ENCODE results near the gene MRPL41.
"Not testable (repeated sequence)": the region's sequence is repeated elsewhere in the genome, so short reads cannot be mapped to it uniquely, and the experiment has no call there.

Gene MRPL41

GRCh38 chr9:137524981-137525317 is 26.7 kb upstream of the MRPL41 start:
- H3K27ac ChIP-seq (ENCODE audit: low read length): no peak overlapping the region
- H3K27me3 ChIP-seq (ENCODE audit: insufficient read depth, low read length): no peaks in the 10 kb centered on the region
- H3K4me1 ChIP-seq (ENCODE audit: insufficient read depth, low read length): no peaks in the 10 kb centered on the region
- H3K4me3 ChIP-seq (ENCODE audit: low read length): no peak overlapping the region
- no peaks in the 10 kb centered on the region for H3K36me3 ChIP-seq (ENCODE audit: insufficient read depth, low read depth, low read length)
- H3K9ac ChIP-seq (ENCODE audit: low read depth, low read length): no peak overlapping the region
- H3K9me3 ChIP-seq (ENCODE audit: insufficient read depth, low read depth, low read length): no peaks in the 10 kb centered on the region

- no peaks in the 10 kb centered on the region for H3K27me3 ChIP-seq (ENCODE audit: insufficient read depth, low read length)
- H3K36me3 ChIP-seq (ENCODE audit: insufficient read depth, low read depth, low read length): no peaks in the 10 kb centered on the region
- H3K4me3 ChIP-seq (ENCODE audit: low read length): no peak overlapping the region
- peaks cover 3% of the 10 kb centered on the region; the same call in 1 of the 2 replicates for H3K4me1 ChIP-seq (ENCODE audit: insufficient read depth, low read length)
- no peak overlapping the region for H3K9ac ChIP-seq (ENCODE audit: low read depth, low read length)
- no peaks in the 10 kb centered on the region for H3K9me3 ChIP-seq (ENCODE audit: insufficient read depth, low read depth, low read length)
- no peak overlapping the region for H3K27ac ChIP-seq (ENCODE audit: low read length)
These were observed 21.3 kb upstream of the MRPL41 start for GRCh38 chr9:137530331-137530730.

GRCh38 chr9:137531099-137531765 is 20.4 kb upstream of the MRPL41 start:
- Histone ChIP-seq H3K4me1 (ENCODE audit: insufficient read depth, low read length) (peaks cover 3% of the 10 kb centered on the region; the same call in 1 of the 2 replicates), H3K9ac (ENCODE audit: low read depth, low read length) (no peak overlapping the region), H3K36me3 (ENCODE audit: insufficient read depth, low read depth, low read length) (no peaks in the 10 kb centered on the region), H3K27ac (ENCODE audit: low read length) (no peak overlapping the region), H3K27me3 (ENCODE audit: insufficient read depth, low read length) (no peaks in the 10 kb centered on the region), H3K9me3 (ENCODE audit: insufficient read depth, low read depth, low read length) (no peaks in the 10 kb centered on the region), H3K4me3 (ENCODE audit: low read length) (no peak overlapping the region)

- H3K27me3 ChIP-seq (ENCODE audit: insufficient read depth, low read length); H3K4me1 ChIP-seq (ENCODE audit: insufficient read depth, low read length): not testable (repeated sequence)
These were observed 18.7 kb upstream of the MRPL41 start for GRCh38 chr9:137532891-137533468.

GRCh38 chr9:137534256-137535119 is 17.2 kb upstream of the MRPL41 start:
- Histone ChIP-seq H3K4me3 (ENCODE audit: low read length) (no peak overlapping the region), H3K36me3 (ENCODE audit: insufficient read depth, low read depth, low read length) (no peaks in the 10 kb centered on the region), H3K27me3 (ENCODE audit: insufficient read depth, low read length) (no peaks in the 10 kb centered on the region), H3K27ac (ENCODE audit: low read length) (no peak overlapping the region), H3K9me3 (ENCODE audit: insufficient read depth, low read depth, low read length) (no peaks in the 10 kb centered on the region), H3K4me1 (ENCODE audit: insufficient read depth, low read length) (peaks cover 3% of the 10 kb centered on the region; the same call in 1 of the 2 replicates), H3K9ac (ENCODE audit: low read depth, low read length) (no peak overlapping the region)

More at GRCh38 chr9:137532891-137533468, 18.7 kb upstream of the MRPL41 start:
- H3K9ac ChIP-seq (ENCODE audit: low read depth, low read length); H3K4me3 ChIP-seq (ENCODE audit: low read length); H3K36me3 ChIP-seq (ENCODE audit: insufficient read depth, low read depth, low read length); H3K9me3 ChIP-seq (ENCODE audit: insufficient read depth, low read depth, low read length); H3K27ac ChIP-seq (ENCODE audit: low read length): not testable (repeated sequence)

GRCh38 chr9:137535120-137535428 is 16.6 kb upstream of the MRPL41 start:
- H3K9ac ChIP-seq (ENCODE audit: low read depth, low read length): no peak overlapping the region
- no peaks in the 10 kb centered on the region for H3K36me3 ChIP-seq (ENCODE audit: insufficient read depth, low read depth, low read length)
- H3K4me1 ChIP-seq (ENCODE audit: insufficient read depth, low read length): peaks cover 3% of the 10 kb centered on the region; the same call in 1 of the 2 replicates
- H3K27me3 ChIP-seq (ENCODE audit: insufficient read depth, low read length): no peaks in the 10 kb centered on the region
- H3K9me3 ChIP-seq (ENCODE audit: insufficient read depth, low read depth, low read length): no peaks in the 10 kb centered on the region
- no peak overlapping the region for H3K27ac ChIP-seq (ENCODE audit: low read length)
- H3K4me3 ChIP-seq (ENCODE audit: low read length): no peak overlapping the region

- not testable (repeated sequence) for H3K27me3 ChIP-seq (ENCODE audit: insufficient read depth, low read length); H3K27ac ChIP-seq (ENCODE audit: low read length); H3K36me3 ChIP-seq (ENCODE audit: insufficient read depth, low read depth, low read length); H3K4me3 ChIP-seq (ENCODE audit: low read length); H3K9me3 ChIP-seq (ENCODE audit: insufficient read depth, low read depth, low read length); H3K4me1 ChIP-seq (ENCODE audit: insufficient read depth, low read length); H3K9ac ChIP-seq (ENCODE audit: low read depth, low read length)
These were observed 15.0 kb upstream of the MRPL41 start for GRCh38 chr9:137536594-137537131.

GRCh38 chr9:137538058-137538457 is 13.6 kb upstream of the MRPL41 start:
- H3K4me1 ChIP-seq (ENCODE audit: insufficient read depth, low read length): peaks cover 3% of the 10 kb centered on the region; the same call in 1 of the 2 replicates
- no peaks in the 10 kb centered on the region for H3K27me3 ChIP-seq (ENCODE audit: insufficient read depth, low read length)
- H3K9me3 ChIP-seq (ENCODE audit: insufficient read depth, low read depth, low read length): no peaks in the 10 kb centered on the region
- no peak overlapping the region for H3K4me3 ChIP-seq (ENCODE audit: low read length)
- no peak overlapping the region for H3K27ac ChIP-seq (ENCODE audit: low read length)
- H3K9ac ChIP-seq (ENCODE audit: low read depth, low read length): no peak overlapping the region
- H3K36me3 ChIP-seq (ENCODE audit: insufficient read depth, low read depth, low read length): no peaks in the 10 kb centered on the region

GRCh38 chr9:137540536-137540935 is 11.1 kb upstream of the MRPL41 start:
- Histone ChIP-seq H3K9me3 (ENCODE audit: insufficient read depth, low read depth, low read length) (no peaks in the 10 kb centered on the region), H3K36me3 (ENCODE audit: insufficient read depth, low read depth, low read length) (no peaks in the 10 kb centered on the region), H3K4me3 (ENCODE audit: low read length) (no peak overlapping the region), H3K9ac (ENCODE audit: low read depth, low read length) (no peak overlapping the region), H3K4me1 (ENCODE audit: insufficient read depth, low read length) (no peaks in the 10 kb centered on the region), H3K27me3 (ENCODE audit: insufficient read depth, low read length) (no peaks in the 10 kb centered on the region), H3K27ac (ENCODE audit: low read length) (no peak overlapping the region)

GRCh38 chr9:137542486-137542885 is 9.2 kb upstream of the MRPL41 start:
- Histone ChIP-seq H3K9ac (ENCODE audit: low read depth, low read length) (no peak overlapping the region), H3K9me3 (ENCODE audit: insufficient read depth, low read depth, low read length) (peaks cover 4% of the 10 kb centered on the region; the same call in 1 of the 2 replicates), H3K4me3 (ENCODE audit: low read length) (no peak overlapping the region), H3K4me1 (ENCODE audit: insufficient read depth, low read length) (no peaks in the 10 kb centered on the region), H3K27ac (ENCODE audit: low read length) (no peak overlapping the region), H3K36me3 (ENCODE audit: insufficient read depth, low read depth, low read length) (no peaks in the 10 kb centered on the region), H3K27me3 (ENCODE audit: insufficient read depth, low read length) (no peaks in the 10 kb centered on the region)

- Histone ChIP-seq H3K36me3 (ENCODE audit: insufficient read depth, low read depth, low read length) (no peaks in the 10 kb centered on the region), H3K9me3 (ENCODE audit: insufficient read depth, low read depth, low read length) (peaks cover 4% of the 10 kb centered on the region; the same call in 1 of the 2 replicates), H3K27me3 (ENCODE audit: insufficient read depth, low read length) (no peaks in the 10 kb centered on the region), H3K9ac (ENCODE audit: low read depth, low read length) (no peak overlapping the region), H3K4me1 (ENCODE audit: insufficient read depth, low read length) (no peaks in the 10 kb centered on the region), H3K27ac (ENCODE audit: low read length) (no peak overlapping the region), H3K4me3 (ENCODE audit: low read length) (no peak overlapping the region)
These were observed 8.3 kb upstream of the MRPL41 start for GRCh38 chr9:137543237-137543963.
